ENCODE results near the gene RNF111. TPM values are rescaled to one million over a fixed set of nuclear protein-coding genes. Genes with fewer than 3 reads are reported as not detected.

The RNF111 gene
- total and polyA plus RNA-seq, 9 of the 15 experiments (the other 6 are each of a cell fraction or from before 2014, with no cell fraction given), result 7.9 to 26.0 (median 14.4) TPM

GRCh38 chr15:59026207-59026606 lies 38.7 kb downstream of the RNF111 start:
- DNase-seq (ENCODE audit: extremely low read depth in 1 of 4, low spot score in 3 of 4), result no peak
- H3K27me3 ChIP-seq (ENCODE audit: control insufficient read depth in 2 of 2, insufficient read depth in 2 of 2, low read length in 2 of 2), result no peaks in the 10 kb centered on the region
- no peak overlapping the region for H3K4me2 ChIP-seq (ENCODE audit: insufficient read depth, low read length)
- POLR2A ChIA-PET, result no interaction called here
- BruUV-seq (replicated peaks), result no TSS peak
- H4K20me1 ChIP-seq (replicated peaks; ENCODE audit: control insufficient read depth, insufficient read depth, low read length), result no peaks in the 10 kb centered on the region
- no peak overlapping the region for H2AFZ ChIP-seq (ENCODE audit: low read depth, low read length)
- H3K36me3 ChIP-seq (ENCODE audit: control insufficient read depth, insufficient read depth, low read length), result peaks cover 25% of the 10 kb centered on the region
- no peaks in the 10 kb centered on the region for H3K9me1 ChIP-seq (ENCODE audit: control insufficient read depth, insufficient read depth, low read length)
- no peak for ATAC-seq
- WGBS (ENCODE audit: insufficient coverage, low coverage, missing lambda C conversion rate), result 91% methylated on average over 3 of the region's 3 CpGs
- TF ChIP-seq USF1 (CRISPR knock-in tag; IDR thresholded peaks at IDR 0.05), result no peak
- no peak for TF ChIP-seq SREBF1 (IDR thresholded peaks at IDR 0.05; ENCODE audit: borderline replicate concordance, low read depth, low read length)
- no peak for TF ChIP-seq SRSF7 (optimal IDR thresholded peaks at IDR 0.05; ENCODE audit: low read depth, low read length)
- no peak for TF ChIP-seq ESRRA (IDR thresholded peaks at IDR 0.05; ENCODE audit: borderline replicate concordance, low read depth)
- no peak for TF ChIP-seq MXI1 (IDR thresholded peaks at IDR 0.05; ENCODE audit: low read depth, low read length)
- TF ChIP-seq CHD4 (IDR thresholded peaks at IDR 0.05; ENCODE audit: insufficient read depth, insufficient replicate concordance, low read depth, low read length, poor library complexity, severe bottlenecking), result no peak
- TF ChIP-seq C11orf30 (IDR thresholded peaks at IDR 0.05; ENCODE audit: low read depth), result no peak
- TF ChIP-seq ZNF592 (IDR thresholded peaks at IDR 0.05), result no peak
- no peak overlapping the region for H3K9ac ChIP-seq (ENCODE audit: insufficient read depth in 1 of 2, low read depth in 2 of 2, low read length in 2 of 2)
- no peaks in the 10 kb centered on the region for H3K4me1 ChIP-seq (replicated peaks in 1 of 2; ENCODE audit: control insufficient read depth in 2 of 2, insufficient read depth in 2 of 2, low read length in 2 of 2)
- in situ Hi-C loops (cut with MboI), result no loop called here
- H3K9me3 ChIP-seq (replicated peaks; ENCODE audit: control insufficient read depth, insufficient read depth, low read depth, low read length), result no peaks in the 10 kb centered on the region
- H3K79me2 ChIP-seq (ENCODE audit: control insufficient read depth, insufficient read depth, low read length), result peaks cover 67% of the 10 kb centered on the region
- no peak overlapping the region for H3K4me3 ChIP-seq
- intact Hi-C loops (cut with micrococcal nuclease), result no loop called here
- no peak for FAIRE-seq
- CTCF ChIA-PET (ENCODE audit: low intra/inter-chr PET ratio), result no interaction called here
- H3K27ac ChIP-seq (ENCODE audit: extremely low read depth, low read depth, low read length), result no peak overlapping the region

All from K562 (cell line).